ENCODE data around the gene RXFP2. TPM values are rescaled to one million over a fixed set of nuclear protein-coding genes. Genes with fewer than 3 reads are reported as not detected.

RXFP2 gene
- total and polyA plus RNA-seq, 2 experiments from 2014 or later: not detected

- 84 to 87% methylated on average over 4 of the region's 4 CpGs for WGBS, 2 experiments (ENCODE audit: low coverage in 1 of 2, low lambda C conversion rate in 2 of 2, missing lambda C conversion rate in 2 of 2)
- Histone ChIP-seq H4K20me1 (ENCODE audit: insufficient read depth) (no peaks in the 10 kb centered on the region), H3F3A (ENCODE audit: insufficient read depth) (peaks cover 4% of the 10 kb centered on the region; the same call in 1 of the 2 replicates), H2AFZ (0 out of 2 replicates have a peak overlapping the region, but pooled peaks have one; percentile 9), H3K4me2 (ENCODE audit: unreplicated experiment) (no peak overlapping the region), H3K9ac (no peak overlapping the region), H3K27ac (no peak overlapping the region), H3K9me2 (ENCODE audit: insufficient read depth) (no peaks in the 10 kb centered on the region), H3K4me1 (ENCODE audit: insufficient read depth) (peaks cover 14% of the 10 kb centered on the region), H3K4me3 (no peak overlapping the region), H3K27me3 (replicated peaks; ENCODE audit: insufficient read depth) (no peaks in the 10 kb centered on the region), H3K36me3 (ENCODE audit: low read depth) (no peaks in the 10 kb centered on the region), H3K9me3 (ENCODE audit: low read depth) (no peaks in the 10 kb centered on the region), H3K79me2 (ENCODE audit: insufficient read depth) (no peaks in the 10 kb centered on the region)
- no peak for TF ChIP-seq EZH2 (IDR thresholded peaks at IDR 0.05; ENCODE audit: insufficient read depth, poor library complexity, severe bottlenecking)
- TF ChIP-seq EZH2phosphoT487 (IDR thresholded peaks at IDR 0.05; ENCODE audit: insufficient read depth, low read depth): no peak
- in situ Hi-C loops (cut with MboI): loop anchor here (10.0 kb wide), 1 partner anchor 263 kb away; no protein-coding TSS in a partner anchor
- no peak for DNase-seq
Measured at GRCh38 chr13:31798189-31798588, 58.9 kb downstream of the RXFP2 start.

- H3K27me3 ChIP-seq (replicated peaks; ENCODE audit: insufficient read depth): no peaks in the 10 kb centered on the region
- 95 to 97% methylated on average over 6 of the region's 6 CpGs for WGBS, 2 experiments (ENCODE audit: low coverage in 1 of 2, low lambda C conversion rate in 2 of 2, missing lambda C conversion rate in 2 of 2)
- in situ Hi-C loops (cut with MboI): no loop called here
- no peak overlapping the region for H3K4me3 ChIP-seq
- no peaks in the 10 kb centered on the region for H3K36me3 ChIP-seq (ENCODE audit: low read depth)
- no peaks in the 10 kb centered on the region for H3K9me2 ChIP-seq (ENCODE audit: insufficient read depth)
- H3K79me2 ChIP-seq (ENCODE audit: insufficient read depth): no peaks in the 10 kb centered on the region
- no peak for DNase-seq
- no peaks in the 10 kb centered on the region for H4K20me1 ChIP-seq (ENCODE audit: insufficient read depth)
- H2AFZ ChIP-seq: no peak overlapping the region
- H3K9ac ChIP-seq: no peak overlapping the region
- no peaks in the 10 kb centered on the region for H3F3A ChIP-seq (ENCODE audit: insufficient read depth)
- no peaks in the 10 kb centered on the region for H3K9me3 ChIP-seq (ENCODE audit: low read depth)
- TF ChIP-seq EZH2phosphoT487 (IDR thresholded peaks at IDR 0.05; ENCODE audit: insufficient read depth, low read depth) (no peak), EZH2 (IDR thresholded peaks at IDR 0.05; ENCODE audit: insufficient read depth, poor library complexity, severe bottlenecking) (no peak)
- H3K4me1 ChIP-seq (ENCODE audit: insufficient read depth): peaks cover 6% of the 10 kb centered on the region; the same call in 1 of the 2 replicates
- no peak overlapping the region for H3K27ac ChIP-seq
- H3K4me2 ChIP-seq (ENCODE audit: unreplicated experiment): no peak overlapping the region
Measured at GRCh38 chr13:31801088-31801487, 61.8 kb downstream of the RXFP2 start.

- no peaks in the 10 kb centered on the region for H3K9me2 ChIP-seq (ENCODE audit: insufficient read depth)
- no peak overlapping the region for H3K27ac ChIP-seq
- H2AFZ ChIP-seq: no peak overlapping the region
- H3K4me2 ChIP-seq (ENCODE audit: unreplicated experiment): no peak overlapping the region
- peaks cover 13% of the 10 kb centered on the region; the same call in 1 of the 2 replicates for H3F3A ChIP-seq (ENCODE audit: insufficient read depth)
- no peaks in the 10 kb centered on the region for H3K27me3 ChIP-seq (replicated peaks; ENCODE audit: insufficient read depth)
- peaks cover 13% of the 10 kb centered on the region for H3K4me1 ChIP-seq (ENCODE audit: insufficient read depth)
- TF ChIP-seq EZH2 (IDR thresholded peaks at IDR 0.05; ENCODE audit: insufficient read depth, poor library complexity, severe bottlenecking) (no peak), EZH2phosphoT487 (IDR thresholded peaks at IDR 0.05; ENCODE audit: insufficient read depth, low read depth) (no peak)
- in situ Hi-C loops (cut with MboI): no loop called here
- H3K36me3 ChIP-seq (ENCODE audit: low read depth): no peaks in the 10 kb centered on the region
- no peak overlapping the region for H3K9ac ChIP-seq
- WGBS, 2 experiments (ENCODE audit: low coverage in 1 of 2, low lambda C conversion rate in 2 of 2, missing lambda C conversion rate in 2 of 2): 86 to 93% methylated on average over 1 of the region's 1 CpG
- no peaks in the 10 kb centered on the region for H4K20me1 ChIP-seq (ENCODE audit: insufficient read depth)
- no peak for DNase-seq
- H3K79me2 ChIP-seq (ENCODE audit: insufficient read depth): no peaks in the 10 kb centered on the region
- no peaks in the 10 kb centered on the region for H3K9me3 ChIP-seq (ENCODE audit: low read depth)
- no peak overlapping the region for H3K4me3 ChIP-seq
Measured at GRCh38 chr13:31803311-31803710, 64.0 kb downstream of the RXFP2 start.

GRCh38 chr13:31805841-31806240 lies 66.5 kb downstream of the RXFP2 start:
- TF ChIP-seq EZH2 (IDR thresholded peaks at IDR 0.05; ENCODE audit: insufficient read depth, poor library complexity, severe bottlenecking): no peak
- no peak for TF ChIP-seq EZH2phosphoT487 (IDR thresholded peaks at IDR 0.05; ENCODE audit: insufficient read depth, low read depth)

More at GRCh38 chr13:31805841-31806240, 66.5 kb downstream of the RXFP2 start:
- no peaks in the 10 kb centered on the region for H3K9me3 ChIP-seq (ENCODE audit: low read depth)
- H3K79me2 ChIP-seq (ENCODE audit: insufficient read depth): no peaks in the 10 kb centered on the region
- H3K4me3 ChIP-seq: no peak overlapping the region
- no peaks in the 10 kb centered on the region for H3K27me3 ChIP-seq (replicated peaks; ENCODE audit: insufficient read depth)
- no peaks in the 10 kb centered on the region for H3K36me3 ChIP-seq (ENCODE audit: low read depth)
- in situ Hi-C loops (cut with MboI): no loop called here
- WGBS, 2 experiments (ENCODE audit: low coverage in 1 of 2, low lambda C conversion rate in 2 of 2, missing lambda C conversion rate in 2 of 2): 89% methylated on average over 4 of the region's 4 CpGs
- peaks cover 13% of the 10 kb centered on the region; the same call in 1 of the 2 replicates for H3F3A ChIP-seq (ENCODE audit: insufficient read depth)
- no peak overlapping the region for H3K27ac ChIP-seq
- H3K4me2 ChIP-seq (ENCODE audit: unreplicated experiment): no peak overlapping the region
- no peaks in the 10 kb centered on the region for H4K20me1 ChIP-seq (ENCODE audit: insufficient read depth)
- no peaks in the 10 kb centered on the region for H3K9me2 ChIP-seq (ENCODE audit: insufficient read depth)
- DNase-seq: no peak
- no peak overlapping the region for H2AFZ ChIP-seq
- peaks cover 13% of the 10 kb centered on the region for H3K4me1 ChIP-seq (ENCODE audit: insufficient read depth)
- no peak overlapping the region for H3K9ac ChIP-seq

Measured in GM23248 (cell line).